CD4-positive, alpha-beta T cell treated with Interferon gamma for 1 hour (primary cell): ENCODE results near the gene FYCO1.
A peak's percentile ranks its signal among the peaks of the same experiment; 100 is the strongest.

ENCODE experiments used
- DNase-seq: peaks from one replicate; pipeline ENCODE4 v3.0.0-alpha.2; 2020

Gene FYCO1

GRCh38 chr3:45939341-45939771 lies 56.3 kb downstream of the FYCO1 start:
- DNase-seq = no peak

- peak; percentile 77 for DNase-seq
Observed at GRCh38 chr3:45938864-45939263, 56.8 kb downstream of the FYCO1 start.

GRCh38 chr3:45938043-45938435 lies 57.6 kb downstream of the FYCO1 start:
- DNase-seq = no peak

GRCh38 chr3:45937206-45938042 lies 58.2 kb downstream of the FYCO1 start:
- no peak for DNase-seq

- DNase-seq = no peak
Observed at GRCh38 chr3:45936261-45936660, 59.4 kb downstream of the FYCO1 start.

- no peak for DNase-seq
Observed at GRCh38 chr3:45933591-45933990, 62.0 kb downstream of the FYCO1 start.

- DNase-seq = peak; percentile 44
Observed at GRCh38 chr3:45932112-45932511, 63.5 kb downstream of the FYCO1 start.

- DNase-seq = no peak
Observed at GRCh38 chr3:45931496-45931895, 64.1 kb downstream of the FYCO1 start.

GRCh38 chr3:45929042-45929679 lies 66.5 kb downstream of the FYCO1 start:
- DNase-seq = peak; percentile 57

- no peak for DNase-seq
Observed at GRCh38 chr3:45927881-45928280, 67.7 kb downstream of the FYCO1 start.

- no peak for DNase-seq
Observed at GRCh38 chr3:45923755-45924154, 71.9 kb downstream of the FYCO1 start.

GRCh38 chr3:45922950-45923590 lies 72.6 kb downstream of the FYCO1 start:
- DNase-seq = no peak

GRCh38 chr3:45922039-45922326 lies 73.6 kb downstream of the FYCO1 start:
- DNase-seq = no peak

GRCh38 chr3:45921158-45922038 lies 74.2 kb downstream of the FYCO1 start:
- DNase-seq = no peak

- no peak for DNase-seq
Observed at GRCh38 chr3:45917146-45917898, 78.3 kb downstream of the FYCO1 start.

- peak; percentile 49 for DNase-seq
Observed at GRCh38 chr3:45915518-45916231, 79.9 kb downstream of the FYCO1 start.

- DNase-seq = no peak
Observed at GRCh38 chr3:45915059-45915439, 80.6 kb downstream of the FYCO1 start.

- DNase-seq = no peak
Observed at GRCh38 chr3:45914362-45915058, 81.1 kb downstream of the FYCO1 start.

GRCh38 chr3:45912435-45912834 lies 83.2 kb downstream of the FYCO1 start:
- DNase-seq = no peak

- DNase-seq = no peak
Observed at GRCh38 chr3:45911511-45912226, 84.0 kb downstream of the FYCO1 start.
